CD14-positive monocyte (primary cell): ENCODE measurements around the gene VPS36. TPM values are rescaled to one million over a fixed set of nuclear protein-coding genes. Genes with fewer than 3 reads are reported as not detected.

Experiments used
- DNase-seq, 3 donors: peaks; one replicate each; pipeline ENCODE4 v3.0.0-alpha.2; 2011 to 2022
- H2AFZ ChIP-seq: 2 replicates; pipeline ENCODE4 v1.6.0; 2012; ENCODE audit warnings: mild to moderate bottlenecking, low read depth, low read length, inconsistent platforms; ENCODE audit not compliant: insufficient read depth, poor library complexity, severe bottlenecking
- H3K27ac ChIP-seq, 2 donors: 1 replicate in 1 of 2; 2 replicates in 1 of 2; pipeline ENCODE4 v1.5.1; 2012 to 2013; ENCODE audit warnings: low read length in 2 of 2, control low read depth in 1 of 2, inconsistent platforms in 1 of 2, low read depth in 1 of 2, mild to moderate bottlenecking in 1 of 2
- H3K27me3 ChIP-seq, 2 donors: one replicate each; pipeline versions ENCODE4 v1.6.0 to v1.6.1; 2011 to 2013; ENCODE audit warnings: low read length in 2 of 2; ENCODE audit not compliant: control insufficient read depth in 2 of 2, insufficient read depth in 2 of 2
- H3K36me3 ChIP-seq, 2 donors: replicated peaks in 1 of 2; 1 replicate in 1 of 2; 2 replicates in 1 of 2; pipeline versions ENCODE4 v1.5.1 to v1.6.1; 2012 to 2013; ENCODE audit warnings: low read length in 2 of 2, control low read depth in 1 of 2, inconsistent platforms in 1 of 2, mild to moderate bottlenecking in 1 of 2; ENCODE audit not compliant: insufficient read depth in 2 of 2, control insufficient read depth in 1 of 2
- H3K4me1 ChIP-seq, 2 donors: 1 replicate in 1 of 2; 2 replicates in 1 of 2; pipeline versions ENCODE4 v1.5.1 to v1.6.1; 2012 to 2013; ENCODE audit warnings: low read length in 2 of 2, control low read depth in 1 of 2, inconsistent platforms in 1 of 2, mild to moderate bottlenecking in 1 of 2, moderate library complexity in 1 of 2; ENCODE audit not compliant: insufficient read depth in 2 of 2, control insufficient read depth in 1 of 2
- H3K4me2 ChIP-seq: replicated peaks from 2 replicates; pipeline ENCODE3; 2012; ENCODE audit warnings: low read length, moderate library complexity, mild to moderate bottlenecking; ENCODE audit not compliant: poor library complexity, severe bottlenecking; ENCODE audit errors: extremely low read depth
- H3K4me3 ChIP-seq, 3 experiments: fragments of 200-600 bp in 1 of 3; sonication (generic) in 1 of 3; replicated peaks in 1 of 3; 1 replicate in 2 of 3; 2 replicates in 1 of 3; pipeline ENCODE4 v1.5.1; 2011 to 2013; ENCODE audit warnings: low read length in 3 of 3, mild to moderate bottlenecking in 3 of 3, control low read depth in 2 of 3, low read depth in 2 of 3, inconsistent platforms in 1 of 3, moderate library complexity in 1 of 3
- H3K79me2 ChIP-seq: 2 replicates; pipeline ENCODE4 v1.6.0; 2012; ENCODE audit warnings: mild to moderate bottlenecking, control low read depth, inconsistent platforms, low read length, moderate library complexity; ENCODE audit not compliant: insufficient read depth
- H3K9ac ChIP-seq: 2 replicates; pipeline ENCODE4 v1.6.0; 2017; ENCODE audit warnings: low read length, mild to moderate bottlenecking; ENCODE audit not compliant: insufficient read depth, poor library complexity, severe bottlenecking
- H3K9me3 ChIP-seq, 2 donors: replicated peaks in 1 of 2; 1 replicate in 1 of 2; 2 replicates in 1 of 2; pipeline versions ENCODE4 v1.5.1 to v1.6.1; 2012 to 2013; ENCODE audit warnings: low read length in 2 of 2, control low read depth in 1 of 2; ENCODE audit not compliant: control insufficient read depth in 1 of 2, insufficient read depth in 1 of 2
- H4K20me1 ChIP-seq: 2 replicates; pipeline ENCODE4 v1.6.0; 2012; ENCODE audit warnings: mild to moderate bottlenecking, low read length, control low read depth, moderate library complexity; ENCODE audit not compliant: insufficient read depth
- H3K27ac Mint-ChIP-seq, 7 donors: one replicate each; pipeline ENCODE4 v1.8.0; 2020; ENCODE audit warnings: mild to moderate bottlenecking in 7 of 7, mixed read lengths in 7 of 7, moderate library complexity in 6 of 7, inconsistent platforms in 2 of 7
- H3K27me3 Mint-ChIP-seq, 3 donors: one replicate each; pipeline ENCODE4 v1.8.0; 2021 to 2022; ENCODE audit warnings: low read depth in 3 of 3, mild to moderate bottlenecking in 3 of 3, mixed read lengths in 3 of 3, moderate library complexity in 3 of 3, inconsistent platforms in 1 of 3
- H3K36me3 Mint-ChIP-seq, 2 donors: one replicate each; pipeline ENCODE4 v1.8.0; 2020; ENCODE audit warnings: mixed read lengths in 2 of 2, inconsistent platforms in 1 of 2, mild to moderate bottlenecking in 1 of 2
- H3K4me1 Mint-ChIP-seq: one replicate; pipeline ENCODE4 v1.8.0; 2020; ENCODE audit warnings: mild to moderate bottlenecking, mixed read lengths
- H3K4me3 Mint-ChIP-seq, 2 donors: one replicate each; pipeline ENCODE4 v1.8.0; 2020; ENCODE audit warnings: mild to moderate bottlenecking in 2 of 2, mixed read lengths in 2 of 2, moderate library complexity in 1 of 2
- H3K9me3 Mint-ChIP-seq, 7 donors: one replicate each; pipeline ENCODE4 v1.8.0; 2020 to 2022; ENCODE audit warnings: mixed read lengths in 7 of 7, mild to moderate bottlenecking in 6 of 7, moderate library complexity in 6 of 7, inconsistent platforms in 2 of 7
- CTCF ChIP-seq: fragments of 200-600 bp; IDR thresholded peaks from one replicate; pipeline ENCODE4 v1.8.0; 2022; ENCODE audit warnings: antibody characterized with exemption, mild to moderate bottlenecking
- WGBS: methylation state at CpG from one replicate; pipeline ENCODE4 v1.1.5; 2013; ENCODE audit warnings: missing lambda C conversion rate; ENCODE audit not compliant: insufficient coverage; 5-methylcytosine and 5-hydroxymethylcytosine counted together
- intact Hi-C, 2 donors: fragments of 100-400 bp; cut with micrococcal nuclease; formaldehyde crosslinking; loops; one replicate each; pipeline versions ENCODE4 v1.15.0 to v1.15.1; 2023
- polyA plus RNA-seq, 3 donors: library from polyadenylated mRNA; depleted of rRNA in 1 of 3; unstranded in 2 of 3; stranded (reverse) in 1 of 3; fragments of 300-500 nt in 2 of 3; fragments of >200 nt in 1 of 3; fragmentation: Illumina TruSeq in 2 of 3; gene quantifications; 1 replicate in 2 of 3; 2 replicates in 1 of 3; pipeline ENCODE4 v1.2.3, GENCODE V29; 2012 to 2021

The VPS36 gene
- polyA plus RNA-seq, 3 donors, result 20.3 to 37.0 (median 25.2) TPM

GRCh38 chr13:52461265-52461664, 10.8 kb upstream of the VPS36 start:
- Histone ChIP-seq H3K36me3 (peaks cover 62 to 70% of the 10 kb centered on the region in 2 donors), H4K20me1 (no peaks in the 10 kb centered on the region), H3K9ac (no peak overlapping the region), H3K27ac (peak overlapping the region in 1 of 2 donors; percentile 34), H3K9me3 (no peaks in the 10 kb centered on the region), H3K4me2 (no peak overlapping the region), H3K4me1 (peaks cover 6 to 7% of the 10 kb centered on the region in 2 donors), H3K27me3 (no peaks in the 10 kb centered on the region), H2AFZ (no peak overlapping the region), H3K4me3 (no peak overlapping the region), H3K79me2 (peaks cover 95% of the 10 kb centered on the region)
- H3K36me3 Mint-ChIP-seq, result peaks cover 46 to 80% of the 10 kb centered on the region in 2 donors
- 83% methylated on average over 1 of the region's 3 CpGs for WGBS
- no peak for TF ChIP-seq CTCF
- peaks cover 18% of the 10 kb centered on the region for H3K4me1 Mint-ChIP-seq
- H3K27me3 Mint-ChIP-seq, result peaks cover 0 to 2% (median 0%) of the 10 kb centered on the region in 3 donors
- no peaks in the 10 kb centered on the region for H3K9me3 Mint-ChIP-seq
- intact Hi-C loops, result no loop called here
- no peak for DNase-seq
- H3K4me3 Mint-ChIP-seq, result no peak overlapping the region
- peak overlapping the region in 2 of 7 donors; percentile 17 to 58 for H3K27ac Mint-ChIP-seq

GRCh38 chr13:52459668-52460067, 9.2 kb upstream of the VPS36 start:
- Histone ChIP-seq H3K9ac (no peak overlapping the region), H4K20me1 (no peaks in the 10 kb centered on the region), H3K79me2 (peaks cover 86% of the 10 kb centered on the region), H3K4me1 (peaks cover 11 to 17% of the 10 kb centered on the region in 2 donors), H3K36me3 (peaks cover 48 to 54% of the 10 kb centered on the region in 2 donors), H3K9me3 (no peaks in the 10 kb centered on the region), H3K27ac (peak overlapping the region in 1 of 2 donors; percentile 24), H3K4me2 (no peak overlapping the region), H3K4me3 (no peak overlapping the region), H2AFZ (no peak overlapping the region), H3K27me3 (no peaks in the 10 kb centered on the region)
- H3K4me1 Mint-ChIP-seq, result peaks cover 22% of the 10 kb centered on the region
- peaks cover 0 to 2% (median 0%) of the 10 kb centered on the region in 3 donors for H3K27me3 Mint-ChIP-seq
- H3K4me3 Mint-ChIP-seq, result no peak overlapping the region
- peaks cover 34 to 67% of the 10 kb centered on the region in 2 donors for H3K36me3 Mint-ChIP-seq
- no peaks in the 10 kb centered on the region for H3K9me3 Mint-ChIP-seq
- no CpG with 5 or more reads among the region's 6 CpGs for WGBS
- no peak for DNase-seq
- TF ChIP-seq CTCF, result no peak
- intact Hi-C loops, result loop anchor here in 1 of 2 donors (5.0 to 10.0 kb wide), 4 partner anchors 115 to 447 kb away; partner anchors contain the start of genes ALG11, ATP7B and SUGT1
- H3K27ac Mint-ChIP-seq, result peak overlapping the region in 2 of 7 donors; percentile 26 to 63
